ENCODE data around the gene CA10.
A peak's percentile ranks its signal among the peaks of the same experiment; 100 is the strongest.

Gene CA10

GRCh38 chr17:51630101-51630671 lies 528.3 kb downstream of the CA10 start:
- no peak for DNase-seq

- DNase-seq: no peak
These were observed 529.3 kb downstream of the CA10 start for GRCh38 chr17:51629232-51629631.

GRCh38 chr17:51627779-51628178 lies 530.7 kb downstream of the CA10 start:
- DNase-seq: no peak

GRCh38 chr17:51618476-51618875 lies 540.0 kb downstream of the CA10 start:
- DNase-seq: peak; percentile 27

GRCh38 chr17:51617986-51618385 lies 540.5 kb downstream of the CA10 start:
- DNase-seq: no peak

GRCh38 chr17:51613255-51613654 lies 545.3 kb downstream of the CA10 start:
- no peak for DNase-seq

- DNase-seq: no peak
These were observed 545.8 kb downstream of the CA10 start for GRCh38 chr17:51612692-51613091.

- no peak for DNase-seq
These were observed 546.9 kb downstream of the CA10 start for GRCh38 chr17:51611585-51611984.

- DNase-seq: no peak
These were observed 547.7 kb downstream of the CA10 start for GRCh38 chr17:51610834-51611233.

- no peak for DNase-seq
These were observed 548.4 kb downstream of the CA10 start for GRCh38 chr17:51610155-51610554.

GRCh38 chr17:51608251-51608933 lies 550.1 kb downstream of the CA10 start:
- no peak for DNase-seq

- DNase-seq: no peak
These were observed 551.0 kb downstream of the CA10 start for GRCh38 chr17:51607512-51607911.

- DNase-seq: no peak
These were observed 554.1 kb downstream of the CA10 start for GRCh38 chr17:51604299-51605020.

GRCh38 chr17:51601622-51602261 lies 556.8 kb downstream of the CA10 start:
- no peak for DNase-seq

- no peak for DNase-seq
These were observed 559.7 kb downstream of the CA10 start for GRCh38 chr17:51598824-51599223.

GRCh38 chr17:51597345-51597744 lies 561.2 kb downstream of the CA10 start:
- DNase-seq: no peak

- DNase-seq: no peak
These were observed 562.6 kb downstream of the CA10 start for GRCh38 chr17:51595826-51596398.

GRCh38 chr17:51590071-51590656 lies 568.4 kb downstream of the CA10 start:
- DNase-seq: no peak

GRCh38 chr17:51588063-51588462 lies 570.5 kb downstream of the CA10 start:
- DNase-seq: no peak

GRCh38 chr17:51587516-51587915 lies 571.0 kb downstream of the CA10 start:
- no peak for DNase-seq

GRCh38 chr17:51585514-51586104 lies 572.9 kb downstream of the CA10 start:
- DNase-seq: peak; percentile 38

GRCh38 chr17:51580869-51581268 lies 577.6 kb downstream of the CA10 start:
- no peak for DNase-seq

Measured in hematopoietic multipotent progenitor cell treated with erythropoietin and hydrocortisone succinate and interleukin-3 and kit ligand, for 6 days (in vitro differentiated cells).